Measurements from ENCODE around the gene NTSR2.

NTSR2 gene

DNA sequence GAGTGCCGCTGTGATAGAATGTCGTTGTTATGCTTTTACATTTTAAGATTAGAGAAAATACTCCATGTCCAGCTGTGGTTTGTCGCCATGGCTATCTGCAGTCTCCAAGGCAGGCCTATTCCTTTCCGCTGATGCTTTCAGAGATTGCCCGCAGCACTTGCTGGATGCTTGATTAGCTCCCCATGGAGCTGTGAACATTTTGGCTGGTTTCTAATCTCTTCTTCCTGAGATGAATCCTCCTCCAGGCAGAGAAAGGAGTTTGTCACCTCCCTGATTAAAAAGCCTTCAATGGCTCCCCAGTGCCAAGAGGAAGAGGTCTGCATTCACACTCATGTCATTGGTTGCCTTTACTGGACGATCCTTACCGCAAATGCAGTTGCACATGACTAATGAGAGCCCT, 43.8 kb upstream of the NTSR2 start:
- ChIA-PET CTCF (interaction anchor here (1.7 kb wide), 1 partner anchor 21 kb away, joined by 7 read pairs; no protein-coding TSS in a partner anchor), POLR2A (no interaction called here)
- no peak for TF ChIP-seq CTCF (IDR thresholded peaks at IDR 0.05; ENCODE audit: control extremely low read depth, extremely low read depth, low read depth, missing control alignments)
- DNase-seq (ENCODE audit: extremely low spot score), result no peak

DNA sequence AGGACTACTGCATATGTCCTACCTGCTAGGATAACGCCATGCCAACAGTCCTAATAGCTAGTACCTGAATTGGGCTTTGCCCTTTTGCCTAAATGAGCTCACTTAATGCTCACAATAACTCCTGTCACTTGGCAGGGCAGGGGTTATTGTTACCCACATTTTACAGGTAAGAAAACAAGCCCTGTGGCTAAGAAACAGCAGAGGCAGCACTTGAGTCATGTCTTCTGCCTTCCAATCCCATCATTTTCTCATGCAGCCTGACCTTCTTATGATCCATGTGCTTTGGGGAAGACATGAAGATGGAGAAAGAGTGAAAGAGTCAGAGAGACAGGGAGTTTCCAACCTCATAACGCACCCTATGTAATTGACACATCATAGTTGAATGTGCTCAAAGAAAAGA, 42.9 kb upstream of the NTSR2 start:
- CTCF ChIA-PET, result interaction anchor here (0.9 to 3.8 kb wide), 4 partner anchors 19 to 67 kb away, joined by 3 to 16 read pairs (median 4); no protein-coding TSS in a partner anchor
- POLR2A ChIA-PET, result no interaction called here
- DNase-seq (ENCODE audit: extremely low spot score), result no peak

GRCh38 chr2:11711751-11712150, 41.8 kb upstream of the NTSR2 start:
- TF ChIP-seq CTCF (IDR thresholded peaks at IDR 0.05; ENCODE audit: control extremely low read depth, extremely low read depth, low read depth, missing control alignments), result no peak
- no peak for DNase-seq (ENCODE audit: extremely low spot score)
- CTCF ChIA-PET, result interaction anchor here (1.1 to 3.8 kb wide), 3 partner anchors 19 to 24 kb away, joined by 4 to 16 read pairs (median 4); no protein-coding TSS in a partner anchor
- POLR2A ChIA-PET, result no interaction called here

More for the DNA sequence above, 42.9 kb upstream of the NTSR2 start:
- TF ChIP-seq CTCF (IDR thresholded peaks at IDR 0.05; ENCODE audit: control extremely low read depth, extremely low read depth, low read depth, missing control alignments), result no peak

- no peak for DNase-seq (ENCODE audit: extremely low spot score)
- TF ChIP-seq CTCF (IDR thresholded peaks at IDR 0.05; ENCODE audit: control extremely low read depth, extremely low read depth, low read depth, missing control alignments), result no peak
- CTCF ChIA-PET, result interaction anchor here (1.8 to 3.8 kb wide), 2 partner anchors 19 to 23 kb away, joined by 4 to 16 read pairs; no protein-coding TSS in a partner anchor
- POLR2A ChIA-PET, result no interaction called here
Observed at GRCh38 chr2:11711354-11711716, 41.3 kb upstream of the NTSR2 start.

DNA sequence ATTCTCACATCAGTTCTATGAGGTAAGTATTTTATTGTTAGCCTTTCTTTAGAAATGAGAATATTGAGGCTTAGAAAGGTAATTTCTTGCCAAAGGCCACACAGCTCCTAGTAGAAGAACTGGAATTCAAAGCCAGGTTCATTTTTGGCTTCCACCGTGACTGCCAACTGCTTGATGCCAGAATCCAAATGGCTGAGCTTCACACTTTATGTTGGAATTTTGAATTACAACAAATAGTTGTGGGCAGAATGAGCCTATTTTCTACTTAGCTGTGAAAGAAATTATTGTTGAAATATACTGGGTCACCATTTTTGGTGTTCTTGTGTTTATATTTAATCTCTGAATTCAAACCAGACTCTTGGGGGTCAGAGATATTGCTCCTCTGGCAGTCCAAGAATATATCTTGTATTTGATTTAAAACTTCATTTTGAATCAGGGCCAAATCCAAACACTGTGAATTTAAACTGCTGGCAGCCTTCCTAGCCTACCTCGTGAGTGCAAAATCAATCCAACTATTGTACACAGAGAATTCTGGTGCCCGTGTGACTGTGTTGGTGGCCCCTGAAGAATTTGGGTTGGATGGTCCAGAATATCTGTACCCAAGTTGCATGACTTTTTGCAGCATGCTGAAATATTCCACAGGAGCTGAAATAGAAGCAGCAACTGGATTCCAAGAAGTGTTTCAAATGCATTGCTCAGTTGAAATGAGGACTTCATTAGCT, 40.8 kb upstream of the NTSR2 start:
- TF ChIP-seq CTCF (IDR thresholded peaks at IDR 0.05; ENCODE audit: control extremely low read depth, extremely low read depth, low read depth, missing control alignments), result no peak
- no peak for DNase-seq (ENCODE audit: extremely low spot score)
- ChIA-PET CTCF (interaction anchor here (1.8 to 3.8 kb wide), 2 partner anchors 18 to 23 kb away, joined by 4 to 16 read pairs; no protein-coding TSS in a partner anchor), POLR2A (no interaction called here)

DNA sequence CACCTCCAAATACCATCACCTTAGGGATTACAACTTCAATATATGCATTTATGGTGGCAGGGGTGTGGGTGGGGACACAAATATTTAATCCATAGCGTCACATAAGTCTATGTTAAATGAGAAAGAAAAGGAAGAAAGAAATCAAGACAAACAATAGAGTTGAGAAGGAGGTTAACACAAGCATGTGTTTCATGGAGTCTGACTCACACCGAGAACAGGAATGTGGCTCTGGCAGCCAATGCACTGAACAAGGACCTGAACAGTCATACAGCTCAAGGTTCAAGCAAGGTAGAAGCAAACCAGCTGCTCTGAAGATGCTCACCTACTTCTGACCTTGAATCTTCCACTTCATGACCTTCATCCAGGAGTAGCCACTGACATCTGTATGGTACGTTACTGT, 40.2 kb upstream of the NTSR2 start:
- no peak for TF ChIP-seq CTCF (IDR thresholded peaks at IDR 0.05; ENCODE audit: control extremely low read depth, extremely low read depth, low read depth, missing control alignments)
- ChIA-PET CTCF (interaction anchor here (1.1 to 3.8 kb wide), 2 partner anchors 8 to 17 kb away, joined by 3 to 16 read pairs; no protein-coding TSS in a partner anchor), POLR2A (no interaction called here)
- DNase-seq (ENCODE audit: extremely low spot score), result no peak
